OCI-LY7 (cell line): ENCODE measurements around the gene TMEM59L.
A peak's percentile ranks its signal among the peaks of the same experiment; 100 is the strongest.

ENCODE experiments used
- EZH2phosphoT487 ChIP-seq: fragments of 200-600 bp; sonication (generic); IDR thresholded peaks from 2 replicates; pipeline ENCODE4 v1.6.1; 2018; ENCODE audit warnings: low read depth, borderline replicate concordance, mild to moderate bottlenecking, mixed run types, antibody characterized with exemption, low read length, moderate library complexity, mixed read lengths
- TF ChIP-seq, protein P1 (sequence below): fragments of 200-600 bp; sonication (generic); conservative IDR thresholded peaks from 2 replicates; pipeline ENCODE4 v1.5.1; 2014; ENCODE audit warnings: mild to moderate bottlenecking, antibody characterized with exemption, low read length, moderate library complexity, mixed read lengths

DNA sequence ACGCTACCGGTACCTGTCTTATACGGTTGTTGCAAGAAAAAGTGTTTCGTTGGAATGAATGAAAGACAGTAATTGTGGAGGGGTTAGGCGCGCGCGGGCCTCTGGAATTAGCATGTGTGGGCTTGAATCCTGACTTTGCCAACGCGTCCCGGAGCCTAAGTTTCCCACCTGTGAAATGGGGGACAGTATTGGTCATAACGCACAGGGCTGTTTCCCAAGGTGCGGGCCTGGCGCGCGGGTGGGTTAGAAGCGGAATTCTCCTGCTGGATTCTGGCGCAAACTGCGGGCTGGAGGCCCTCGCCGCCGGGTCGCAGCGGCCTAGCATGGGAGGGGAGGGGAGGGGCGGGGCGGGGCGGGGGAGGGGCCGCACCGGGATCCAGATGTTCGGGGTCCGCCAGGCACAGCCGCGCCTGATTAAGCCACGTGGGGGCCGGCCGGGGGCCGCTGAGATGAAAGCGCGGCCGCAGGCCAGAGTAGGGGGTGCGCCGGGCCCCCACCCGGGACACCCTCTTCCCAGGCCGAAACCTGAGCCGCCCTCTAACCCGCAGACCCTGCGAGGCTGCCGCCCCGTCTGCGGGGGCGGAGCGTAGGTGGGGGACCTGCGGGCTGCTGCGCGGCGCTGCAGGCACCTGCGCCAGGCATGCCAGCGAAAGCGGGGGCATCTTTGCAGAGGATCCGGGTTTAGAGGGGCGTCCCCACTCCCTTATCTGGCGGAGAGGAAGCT is 1.2 kb upstream of the TMEM59L start:
- TF ChIP-seq, protein P1, sequence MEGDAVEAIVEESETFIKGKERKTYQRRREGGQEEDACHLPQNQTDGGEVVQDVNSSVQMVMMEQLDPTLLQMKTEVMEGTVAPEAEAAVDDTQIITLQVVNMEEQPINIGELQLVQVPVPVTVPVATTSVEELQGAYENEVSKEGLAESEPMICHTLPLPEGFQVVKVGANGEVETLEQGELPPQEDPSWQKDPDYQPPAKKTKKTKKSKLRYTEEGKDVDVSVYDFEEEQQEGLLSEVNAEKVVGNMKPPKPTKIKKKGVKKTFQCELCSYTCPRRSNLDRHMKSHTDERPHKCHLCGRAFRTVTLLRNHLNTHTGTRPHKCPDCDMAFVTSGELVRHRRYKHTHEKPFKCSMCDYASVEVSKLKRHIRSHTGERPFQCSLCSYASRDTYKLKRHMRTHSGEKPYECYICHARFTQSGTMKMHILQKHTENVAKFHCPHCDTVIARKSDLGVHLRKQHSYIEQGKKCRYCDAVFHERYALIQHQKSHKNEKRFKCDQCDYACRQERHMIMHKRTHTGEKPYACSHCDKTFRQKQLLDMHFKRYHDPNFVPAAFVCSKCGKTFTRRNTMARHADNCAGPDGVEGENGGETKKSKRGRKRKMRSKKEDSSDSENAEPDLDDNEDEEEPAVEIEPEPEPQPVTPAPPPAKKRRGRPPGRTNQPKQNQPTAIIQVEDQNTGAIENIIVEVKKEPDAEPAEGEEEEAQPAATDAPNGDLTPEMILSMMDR: no peak
- TF ChIP-seq EZH2phosphoT487: peak; percentile 92; the same call in 1 of the 2 replicates
